ENCODE measurements around the gene GRK5.

DNA sequence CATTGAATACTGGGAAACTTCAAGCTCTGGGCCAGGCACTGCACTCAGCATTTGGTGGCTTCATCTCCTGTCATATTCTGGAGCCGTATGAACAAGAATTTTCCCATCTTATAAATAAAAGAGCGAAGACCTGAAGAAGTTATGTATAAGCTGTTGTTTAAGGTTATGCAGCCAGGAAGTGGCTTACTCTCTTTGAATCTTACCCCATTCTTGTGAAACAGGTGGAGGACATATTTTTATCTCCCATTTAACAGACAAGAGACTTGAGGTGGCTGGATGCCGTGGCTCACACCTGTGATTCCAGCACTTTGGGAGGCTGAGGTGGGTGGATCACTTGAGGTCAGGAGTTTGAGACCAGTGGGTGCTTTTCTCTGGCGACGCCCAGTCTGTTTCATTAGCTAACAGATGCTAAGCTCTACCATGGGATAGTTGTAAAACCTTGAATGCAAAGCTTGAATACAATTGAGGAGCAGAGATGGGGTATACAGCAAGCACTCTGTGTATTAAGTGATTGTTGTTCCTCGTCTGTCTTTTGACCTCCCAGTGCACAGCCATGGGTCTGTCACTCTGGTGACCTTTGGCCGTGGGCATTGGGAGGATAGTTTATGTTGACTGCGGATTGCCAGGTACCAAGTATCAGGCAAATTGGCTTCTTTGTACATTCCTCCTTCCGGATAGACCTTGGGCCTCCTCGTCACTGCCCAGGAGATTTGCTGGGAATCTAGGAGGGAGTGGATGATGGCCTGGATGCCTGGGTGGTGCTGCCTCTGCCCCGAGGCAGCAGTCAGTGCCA, 85.8 kb downstream of the GRK5 start:
- TF ChIP-seq, protein P1, sequence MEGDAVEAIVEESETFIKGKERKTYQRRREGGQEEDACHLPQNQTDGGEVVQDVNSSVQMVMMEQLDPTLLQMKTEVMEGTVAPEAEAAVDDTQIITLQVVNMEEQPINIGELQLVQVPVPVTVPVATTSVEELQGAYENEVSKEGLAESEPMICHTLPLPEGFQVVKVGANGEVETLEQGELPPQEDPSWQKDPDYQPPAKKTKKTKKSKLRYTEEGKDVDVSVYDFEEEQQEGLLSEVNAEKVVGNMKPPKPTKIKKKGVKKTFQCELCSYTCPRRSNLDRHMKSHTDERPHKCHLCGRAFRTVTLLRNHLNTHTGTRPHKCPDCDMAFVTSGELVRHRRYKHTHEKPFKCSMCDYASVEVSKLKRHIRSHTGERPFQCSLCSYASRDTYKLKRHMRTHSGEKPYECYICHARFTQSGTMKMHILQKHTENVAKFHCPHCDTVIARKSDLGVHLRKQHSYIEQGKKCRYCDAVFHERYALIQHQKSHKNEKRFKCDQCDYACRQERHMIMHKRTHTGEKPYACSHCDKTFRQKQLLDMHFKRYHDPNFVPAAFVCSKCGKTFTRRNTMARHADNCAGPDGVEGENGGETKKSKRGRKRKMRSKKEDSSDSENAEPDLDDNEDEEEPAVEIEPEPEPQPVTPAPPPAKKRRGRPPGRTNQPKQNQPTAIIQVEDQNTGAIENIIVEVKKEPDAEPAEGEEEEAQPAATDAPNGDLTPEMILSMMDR (IDR thresholded peaks at IDR 0.05): no peak
- TF ChIP-seq POLR2AphosphoS5 (IDR thresholded peaks at IDR 0.05): no peak

Data from prostate gland (tissue), 2 donors.